Thyroid gland (tissue), 4 donors: ENCODE data around the gene EYA3. TPM values are rescaled to one million over a fixed set of nuclear protein-coding genes. Genes with fewer than 3 reads are reported as not detected.
"Not testable (repeated sequence)": the region's sequence is repeated elsewhere in the genome, so short reads cannot be mapped to it uniquely, and the experiment has no call there.

Experiments used
- DNase-seq, 2 donors: peaks; one replicate each; pipeline ENCODE4 v3.0.0-alpha.2; 2019
- H3K27ac ChIP-seq, 3 donors: fragments of 200-600 bp; sonication (generic); 1 replicate in 2 of 3; 2 replicates in 1 of 3; pipeline ENCODE4 v1.5.1; 2016 to 2019; ENCODE audit warnings: mild to moderate bottlenecking in 1 of 3, moderate library complexity in 1 of 3
- H3K27me3 ChIP-seq: fragments of 200-600 bp; sonication (generic); one replicate; pipeline ENCODE4 v1.5.1; 2019
- H3K36me3 ChIP-seq, 2 donors: fragments of 200-600 bp; sonication (generic); one replicate each; pipeline ENCODE4 v1.5.1; 2016 to 2019
- H3K4me1 ChIP-seq, 2 donors: fragments of 200-600 bp; sonication (generic); one replicate each; pipeline ENCODE4 v1.5.1; 2017 to 2019
- H3K4me3 ChIP-seq, 3 donors: fragments of 200-600 bp; sonication (generic); replicated peaks in 1 of 3; 1 replicate in 2 of 3; 2 replicates in 1 of 3; pipeline ENCODE4 v1.5.1; 2016; ENCODE audit warnings: mild to moderate bottlenecking in 1 of 3
- H3K9me3 ChIP-seq: fragments of 200-600 bp; sonication (generic); one replicate; pipeline ENCODE4 v1.5.1; 2017
- POLR2A ChIP-seq, 2 donors: fragments of 450-650 bp; IDR thresholded peaks; one replicate each; pipeline ENCODE4 v1.6.1; 2017; ENCODE audit warnings: antibody characterized with exemption in 2 of 2, mild to moderate bottlenecking in 2 of 2, moderate library complexity in 1 of 2
- WGBS, 2 donors: methylation state at CpG; one replicate each; pipeline ENCODE4 v1.1.5; 2017; 5-methylcytosine and 5-hydroxymethylcytosine counted together
- intact Hi-C: fragments of 100-400 bp; cut with DNase I; formaldehyde crosslinking; loops from one replicate; pipeline ENCODE4 v1.15.1; 2023
- total RNA-seq, 4 donors: library from RNA; depleted of rRNA; stranded (reverse); fragments of >200 nt; gene quantifications; one replicate each; pipeline ENCODE4 v1.2.3, GENCODE V29; 2016
- TF ChIP-seq, protein P1 (sequence below), 6 experiments: fragments of 200-600 bp in 3 of 6; fragments of 450-650 bp in 3 of 6; sonication (generic) in 3 of 6; IDR thresholded peaks; one replicate each; pipeline ENCODE4 v1.5.1; 2016 to 2019; ENCODE audit warnings: antibody characterized with exemption in 6 of 6, mild to moderate bottlenecking in 2 of 6, inconsistent platforms in 1 of 6, moderate library complexity in 1 of 6

Gene EYA3
- total RNA-seq, 4 donors from 2014 or later = 19.3 to 27.7 (median 20.0) TPM

DNA sequence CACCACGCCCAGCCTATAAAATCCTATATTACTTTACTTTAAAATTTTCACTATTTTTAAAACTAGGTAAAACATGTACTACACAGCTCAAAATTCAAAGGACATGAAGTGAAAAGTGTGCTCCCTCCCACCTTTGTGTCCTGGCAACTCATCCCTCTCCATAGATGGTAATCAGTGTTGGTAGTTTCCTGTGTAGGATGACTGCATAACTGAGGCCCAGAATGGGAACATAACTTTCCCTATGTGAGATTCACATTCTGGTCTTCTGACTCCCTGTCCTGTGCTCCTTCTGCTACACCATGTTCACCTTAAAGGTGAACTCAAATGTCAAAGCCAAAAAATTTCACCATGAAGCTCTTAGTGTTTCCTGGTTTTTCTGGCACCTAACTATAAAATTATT is 89.4 kb downstream of the EYA3 start:
- WGBS, 2 donors = 94 to 100% methylated on average over 1 of the region's 1 CpG
- intact Hi-C loops = no loop called here
- Histone ChIP-seq H3K9me3 (no peaks in the 10 kb centered on the region), H3K4me1 (no peaks in the 10 kb centered on the region), H3K4me3 (no peak overlapping the region), H3K27ac (no peak overlapping the region), H3K27me3 (no peaks in the 10 kb centered on the region), H3K36me3 (peaks cover 44 to 45% of the 10 kb centered on the region in 2 donors)
- no peak for TF ChIP-seq POLR2A (IDR thresholded peaks at IDR 0.05)
- TF ChIP-seq, protein P1, sequence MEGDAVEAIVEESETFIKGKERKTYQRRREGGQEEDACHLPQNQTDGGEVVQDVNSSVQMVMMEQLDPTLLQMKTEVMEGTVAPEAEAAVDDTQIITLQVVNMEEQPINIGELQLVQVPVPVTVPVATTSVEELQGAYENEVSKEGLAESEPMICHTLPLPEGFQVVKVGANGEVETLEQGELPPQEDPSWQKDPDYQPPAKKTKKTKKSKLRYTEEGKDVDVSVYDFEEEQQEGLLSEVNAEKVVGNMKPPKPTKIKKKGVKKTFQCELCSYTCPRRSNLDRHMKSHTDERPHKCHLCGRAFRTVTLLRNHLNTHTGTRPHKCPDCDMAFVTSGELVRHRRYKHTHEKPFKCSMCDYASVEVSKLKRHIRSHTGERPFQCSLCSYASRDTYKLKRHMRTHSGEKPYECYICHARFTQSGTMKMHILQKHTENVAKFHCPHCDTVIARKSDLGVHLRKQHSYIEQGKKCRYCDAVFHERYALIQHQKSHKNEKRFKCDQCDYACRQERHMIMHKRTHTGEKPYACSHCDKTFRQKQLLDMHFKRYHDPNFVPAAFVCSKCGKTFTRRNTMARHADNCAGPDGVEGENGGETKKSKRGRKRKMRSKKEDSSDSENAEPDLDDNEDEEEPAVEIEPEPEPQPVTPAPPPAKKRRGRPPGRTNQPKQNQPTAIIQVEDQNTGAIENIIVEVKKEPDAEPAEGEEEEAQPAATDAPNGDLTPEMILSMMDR (IDR thresholded peaks at IDR 0.05) = no peak
- no peak for DNase-seq

DNA sequence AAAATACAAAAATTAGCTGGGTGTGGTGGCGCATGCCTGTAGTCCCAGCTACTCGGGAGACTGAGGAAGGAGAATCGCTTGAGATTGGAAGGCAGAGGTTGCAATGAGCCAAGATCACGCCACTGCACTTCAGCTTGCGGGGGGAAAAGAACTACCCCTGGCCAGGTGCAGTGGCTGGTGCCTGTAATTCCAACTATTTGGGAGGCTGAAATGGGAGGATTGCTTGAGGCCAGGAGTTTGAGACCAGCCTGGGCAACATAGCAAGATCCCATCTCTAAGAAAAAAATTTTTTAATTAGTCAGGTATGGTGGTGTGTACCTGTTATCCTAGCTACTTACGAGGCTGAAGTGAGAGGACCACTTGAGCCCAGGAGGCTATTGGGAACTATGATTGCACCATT is 93.9 kb downstream of the EYA3 start:
- H3K9me3 ChIP-seq, intact Hi-C loops, H3K27ac ChIP-seq, H3K27me3 ChIP-seq, DNase-seq, H3K4me3 ChIP-seq, H3K4me1 ChIP-seq: not testable (repeated sequence)
- WGBS, 2 donors = 95 to 96% methylated on average over 6 of the region's 6 CpGs
- peaks cover 39 to 41% of the 10 kb centered on the region in 2 donors for H3K36me3 ChIP-seq

DNA sequence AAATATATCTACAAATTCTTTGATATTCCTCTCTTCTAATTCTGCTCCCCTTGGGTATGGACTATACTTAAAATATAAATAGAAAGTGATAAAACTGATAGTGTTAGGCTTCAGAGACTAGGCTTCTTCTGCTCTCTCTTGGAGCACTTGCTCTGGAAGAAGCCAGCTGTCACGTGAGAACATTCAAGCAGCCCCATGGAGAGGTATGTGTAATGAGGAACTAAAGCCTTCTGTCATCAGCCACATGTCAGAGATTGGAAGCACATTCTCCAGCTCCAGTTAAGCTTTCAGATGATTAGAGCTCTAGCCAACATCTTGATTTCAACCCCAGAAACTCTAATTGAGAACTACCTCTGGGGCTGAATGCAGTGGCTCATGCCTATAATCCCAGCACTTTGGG is 94.3 kb downstream of the EYA3 start:
- intact Hi-C loops = no loop called here
- Histone ChIP-seq H3K4me1 (no peaks in the 10 kb centered on the region), H3K27me3 (no peaks in the 10 kb centered on the region), H3K9me3 (no peaks in the 10 kb centered on the region), H3K4me3 (no peak overlapping the region), H3K27ac (no peak overlapping the region), H3K36me3 (peaks cover 41% of the 10 kb centered on the region in 2 donors)
- no peak for DNase-seq
- TF ChIP-seq, protein P1 (IDR thresholded peaks at IDR 0.05) = no peak
- TF ChIP-seq POLR2A (IDR thresholded peaks at IDR 0.05) = no peak
- WGBS, 2 donors = 80 to 92% methylated on average over 1 of the region's 1 CpG

DNA sequence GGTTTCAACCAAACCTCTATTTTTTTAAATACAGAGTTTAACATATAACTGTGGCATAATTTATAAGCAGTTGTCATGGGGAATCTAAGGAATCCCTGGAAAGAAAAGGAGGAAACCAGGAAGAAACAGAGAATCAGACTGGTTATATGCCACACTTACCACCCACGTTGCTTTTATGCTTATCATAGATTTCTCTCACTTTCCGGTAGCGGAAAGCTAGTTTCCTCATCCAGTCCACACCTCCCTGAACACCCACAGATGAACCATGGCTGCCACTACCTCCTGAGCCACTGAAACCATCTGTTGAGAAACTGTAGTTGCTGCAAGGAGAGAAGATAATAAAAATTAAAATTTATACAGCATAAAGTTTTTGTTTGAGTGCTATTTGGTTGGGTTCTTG is 95.2 kb downstream of the EYA3 start:
- Histone ChIP-seq H3K9me3 (no peaks in the 10 kb centered on the region), H3K36me3 (peaks cover 43 to 44% of the 10 kb centered on the region in 2 donors), H3K27me3 (no peaks in the 10 kb centered on the region), H3K27ac (no peak overlapping the region), H3K4me1 (no peaks in the 10 kb centered on the region), H3K4me3 (no peak overlapping the region)
- no peak for DNase-seq
- intact Hi-C loops = no loop called here
- TF ChIP-seq, protein P1 (IDR thresholded peaks at IDR 0.05) = no peak
- TF ChIP-seq POLR2A (IDR thresholded peaks at IDR 0.05) = no peak
- 69 to 78% methylated on average over 3 of the region's 3 CpGs for WGBS, 2 donors

DNA sequence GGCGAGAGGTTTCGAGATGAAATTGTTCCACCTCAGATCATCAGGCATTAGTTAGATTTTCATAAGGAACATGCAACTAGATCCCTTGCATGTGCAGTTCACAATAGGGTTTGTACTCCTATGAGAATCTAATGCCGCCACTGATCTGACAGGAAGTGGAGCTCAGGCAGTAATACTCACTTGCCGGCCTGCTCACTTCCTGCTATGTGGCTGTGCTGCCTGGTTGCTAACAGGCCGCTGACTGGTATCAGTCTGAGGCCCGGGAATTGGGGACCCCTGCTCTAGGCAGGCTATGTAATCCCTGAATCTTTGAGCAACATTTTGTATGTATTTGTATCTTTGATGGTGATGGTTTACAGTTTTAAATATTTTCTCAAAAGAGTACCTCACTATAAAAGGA is 96.1 kb downstream of the EYA3 start:
- no peaks in the 10 kb centered on the region for H3K9me3 ChIP-seq
- no peak overlapping the region for H3K4me3 ChIP-seq
- no peak overlapping the region for H3K27ac ChIP-seq
- intact Hi-C loops = no loop called here
- H3K36me3 ChIP-seq = peaks cover 41 to 43% of the 10 kb centered on the region in 2 donors
- no peaks in the 10 kb centered on the region for H3K27me3 ChIP-seq
- WGBS, 2 donors = 85 to 88% methylated on average over 6 of the region's 6 CpGs
- no peak for DNase-seq
- H3K4me1 ChIP-seq = no peaks in the 10 kb centered on the region
- no peak for TF ChIP-seq POLR2A (IDR thresholded peaks at IDR 0.05)
- TF ChIP-seq, protein P1 (IDR thresholded peaks at IDR 0.05) = no peak
